ENCODE measurements around the gene SC5D. TPM values are rescaled to one million over a fixed set of nuclear protein-coding genes. Genes with fewer than 3 reads are reported as not detected.

The SC5D gene
- total RNA-seq, 2 experiments from 2014 or later = 18.9 to 21.6 TPM

GRCh38 chr11:121318848-121319834, 26.6 kb downstream of the SC5D start:
- ATAC-seq = peak; percentile 77
- no peaks in the 10 kb centered on the region for H3K9me3 Mint-ChIP-seq (ENCODE audit: insufficient read depth)
- H3K4me3 Mint-ChIP-seq = no peak overlapping the region
- peaks cover 25% of the 10 kb centered on the region for H3K4me1 Mint-ChIP-seq (ENCODE audit: low read depth)
- H3K27ac Mint-ChIP-seq = peak overlapping the region; percentile 36
- H3K36me3 Mint-ChIP-seq (ENCODE audit: low read depth) = no peaks in the 10 kb centered on the region
- ChIA-PET CTCF (interaction anchor here (0.6 to 4.9 kb wide), 18 partner anchors 11 to 291 kb away, joined by 3 to 30 read pairs (median 3); partner anchors contain the start of genes SORL1 and SORL1-AS1), POLR2A (no interaction called here)
- H3K27me3 Mint-ChIP-seq (ENCODE audit: low read depth) = peaks cover 12% of the 10 kb centered on the region
- peak; percentile 46 for DNase-seq

- peaks cover 12% of the 10 kb centered on the region for H3K27me3 Mint-ChIP-seq (ENCODE audit: low read depth)
- no peaks in the 10 kb centered on the region for H3K9me3 Mint-ChIP-seq (ENCODE audit: insufficient read depth)
- CTCF ChIA-PET = interaction anchor here (0.6 to 1.6 kb wide), 10 partner anchors 52 to 333 kb away, joined by 3 to 7 read pairs (median 4); no protein-coding TSS in a partner anchor
- POLR2A ChIA-PET = no interaction called here
- no peak overlapping the region for H3K4me3 Mint-ChIP-seq
- no peak overlapping the region for H3K27ac Mint-ChIP-seq
- peak; percentile 69 for ATAC-seq
- DNase-seq = peak; percentile 56
- no peaks in the 10 kb centered on the region for H3K36me3 Mint-ChIP-seq (ENCODE audit: low read depth)
- peaks cover 25% of the 10 kb centered on the region for H3K4me1 Mint-ChIP-seq (ENCODE audit: low read depth)
Measured at GRCh38 chr11:121321614-121322243, 29.2 kb downstream of the SC5D start.

- CTCF ChIA-PET = interaction anchor here (1.0 kb wide), 1 partner anchor 56 kb away, joined by 3 read pairs; no protein-coding TSS in a partner anchor
- no peaks in the 10 kb centered on the region for H3K9me3 Mint-ChIP-seq (ENCODE audit: insufficient read depth)
- H3K36me3 Mint-ChIP-seq (ENCODE audit: low read depth) = no peaks in the 10 kb centered on the region
- POLR2A ChIA-PET = no interaction called here
- H3K27me3 Mint-ChIP-seq (ENCODE audit: low read depth) = peaks cover 12% of the 10 kb centered on the region
- DNase-seq = no peak
- no peak overlapping the region for H3K27ac Mint-ChIP-seq
- peaks cover 24% of the 10 kb centered on the region for H3K4me1 Mint-ChIP-seq (ENCODE audit: low read depth)
- no peak for ATAC-seq
- H3K4me3 Mint-ChIP-seq = no peak overlapping the region
Measured at GRCh38 chr11:121323046-121323607, 30.6 kb downstream of the SC5D start.

GRCh38 chr11:121326230-121326629, 33.7 kb downstream of the SC5D start:
- DNase-seq = no peak
- POLR2A ChIA-PET = no interaction called here
- Mint-ChIP-seq H3K4me3 (no peak overlapping the region), H3K4me1 (ENCODE audit: low read depth) (peaks cover 8% of the 10 kb centered on the region), H3K9me3 (ENCODE audit: insufficient read depth) (no peaks in the 10 kb centered on the region), H3K36me3 (ENCODE audit: low read depth) (no peaks in the 10 kb centered on the region), H3K27ac (no peak overlapping the region), H3K27me3 (ENCODE audit: low read depth) (peaks cover 12% of the 10 kb centered on the region)
- CTCF ChIA-PET = interaction anchor here (0.7 to 1.9 kb wide), 5 partner anchors 8 to 265 kb away, joined by 3 to 5 read pairs (median 3); no protein-coding TSS in a partner anchor
- ATAC-seq = no peak

DNA sequence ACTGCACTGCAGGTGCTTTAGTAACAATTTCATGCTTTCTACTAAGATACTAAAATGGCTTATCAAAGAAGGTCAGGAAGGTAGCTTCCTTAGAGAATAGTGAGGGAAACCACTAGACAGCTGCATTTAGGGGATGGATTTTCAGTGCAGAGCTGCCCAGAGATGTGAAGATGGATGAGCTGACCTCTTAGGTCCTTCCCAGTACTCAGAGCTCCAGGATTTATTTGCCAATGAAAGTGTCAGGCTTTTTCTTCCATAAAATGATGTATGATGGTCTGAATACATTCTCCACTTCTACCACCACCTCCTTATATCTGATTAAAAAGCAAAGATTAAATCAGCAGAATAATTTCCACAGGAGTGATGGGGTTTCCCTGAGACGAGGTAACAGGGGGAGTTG, 35.0 kb downstream of the SC5D start:
- DNase-seq (no peak), ATAC-seq (no peak)
- Mint-ChIP-seq H3K9me3 (ENCODE audit: insufficient read depth) (no peaks in the 10 kb centered on the region), H3K27me3 (ENCODE audit: low read depth) (peaks cover 9% of the 10 kb centered on the region), H3K36me3 (ENCODE audit: low read depth) (no peaks in the 10 kb centered on the region), H3K27ac (no peak overlapping the region), H3K4me3 (no peak overlapping the region), H3K4me1 (ENCODE audit: low read depth) (no peaks in the 10 kb centered on the region)
- ChIA-PET POLR2A (no interaction called here), CTCF (interaction anchor here (1.2 to 1.5 kb wide), 2 partner anchors 13 to 254 kb away, joined by 3 to 4 read pairs; no protein-coding TSS in a partner anchor)

- H3K9me3 Mint-ChIP-seq (ENCODE audit: insufficient read depth) = no peaks in the 10 kb centered on the region
- DNase-seq (peak; percentile 61), ATAC-seq (peak; percentile 79)
- H3K36me3 Mint-ChIP-seq (ENCODE audit: low read depth) = no peaks in the 10 kb centered on the region
- H3K4me1 Mint-ChIP-seq (ENCODE audit: low read depth) = no peaks in the 10 kb centered on the region
- peaks cover 12% of the 10 kb centered on the region for H3K27me3 Mint-ChIP-seq (ENCODE audit: low read depth)
- CTCF ChIA-PET = interaction anchor here (1.3 to 1.5 kb wide), 2 partner anchors 9 to 253 kb away, joined by 3 to 4 read pairs; no protein-coding TSS in a partner anchor
- H3K4me3 Mint-ChIP-seq = no peak overlapping the region
- H3K27ac Mint-ChIP-seq = no peak overlapping the region
- POLR2A ChIA-PET = interaction anchor here (0.7 kb wide), 1 partner anchor 188 kb away, joined by 3 read pairs; no protein-coding TSS in a partner anchor
Measured at GRCh38 chr11:121328176-121328966, 35.8 kb downstream of the SC5D start.

DNA sequence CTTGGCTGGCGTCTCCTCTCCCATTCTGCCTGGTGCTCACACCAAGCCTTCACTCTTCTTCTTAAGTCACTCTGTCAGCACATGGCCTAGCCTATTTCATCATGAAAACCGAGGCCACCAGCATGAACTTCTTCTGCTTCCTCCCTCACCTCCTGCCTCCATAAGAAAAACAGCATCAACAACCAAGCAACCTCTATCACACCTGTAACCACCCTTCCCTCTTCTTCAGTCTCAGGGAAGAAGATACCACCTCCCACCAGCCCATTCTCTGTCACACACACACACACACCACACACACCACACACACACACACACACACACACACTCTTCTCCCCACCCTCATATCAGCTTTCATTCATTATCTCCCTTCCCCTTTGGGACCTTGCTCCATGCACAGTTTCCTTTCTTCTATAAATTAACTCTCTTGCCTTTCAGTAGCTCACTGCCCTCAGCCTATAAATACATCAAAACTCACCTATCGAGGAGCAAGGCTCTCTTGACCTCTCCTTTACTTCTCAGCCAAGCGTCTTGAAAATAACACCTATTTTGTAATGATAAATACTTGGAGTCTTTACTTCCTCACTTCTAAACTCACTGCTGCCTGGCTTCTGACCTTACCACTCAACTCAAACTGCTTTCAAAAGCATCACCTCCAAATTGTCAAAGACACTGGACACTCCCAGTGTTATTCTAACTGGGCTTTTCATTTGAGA, 36.6 kb downstream of the SC5D start:
- Mint-ChIP-seq H3K27ac (no peak overlapping the region), H3K36me3 (ENCODE audit: low read depth) (no peaks in the 10 kb centered on the region), H3K4me3 (no peak overlapping the region), H3K4me1 (ENCODE audit: low read depth) (no peaks in the 10 kb centered on the region), H3K9me3 (ENCODE audit: insufficient read depth) (no peaks in the 10 kb centered on the region), H3K27me3 (ENCODE audit: low read depth) (peaks cover 17% of the 10 kb centered on the region)
- ChIA-PET POLR2A (no interaction called here), CTCF (interaction anchor here (1.3 kb wide), 1 partner anchor 9 kb away, joined by 3 read pairs; no protein-coding TSS in a partner anchor)
- peak; percentile 68 for ATAC-seq
- DNase-seq = peak; percentile 51

DNA sequence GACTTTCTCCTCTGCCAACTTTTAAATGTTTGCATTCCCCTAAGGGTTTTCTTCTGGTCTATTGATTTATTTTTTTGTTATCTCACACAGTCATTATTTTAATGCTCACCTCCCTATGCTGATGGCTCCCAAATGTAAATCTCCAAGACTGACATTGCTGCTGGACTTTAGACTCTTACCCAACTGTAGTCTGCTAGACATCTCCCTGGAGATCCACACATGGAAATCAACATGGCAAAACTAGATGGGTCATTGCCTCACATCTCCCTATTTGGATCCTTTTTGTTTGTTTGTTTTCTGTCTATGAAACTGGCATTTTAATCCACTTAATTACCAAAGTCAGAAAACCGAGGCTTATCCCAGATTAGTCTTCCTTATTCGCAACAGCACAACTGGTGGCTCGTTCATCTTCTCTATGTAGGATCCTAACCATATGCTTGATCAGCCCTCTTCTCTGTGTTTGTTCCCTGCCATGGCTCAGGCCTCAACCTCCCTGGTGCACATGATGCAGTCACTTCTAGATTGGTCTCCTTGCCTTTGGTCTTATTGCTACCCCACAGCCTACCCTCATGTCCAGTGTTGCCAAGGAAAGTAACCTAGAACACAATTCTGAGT, 37.3 kb downstream of the SC5D start:
- ATAC-seq (no peak), DNase-seq (no peak)
- Mint-ChIP-seq H3K36me3 (ENCODE audit: low read depth) (no peaks in the 10 kb centered on the region), H3K4me3 (no peak overlapping the region), H3K27ac (no peak overlapping the region), H3K4me1 (ENCODE audit: low read depth) (peaks cover 4% of the 10 kb centered on the region), H3K27me3 (ENCODE audit: low read depth) (peaks cover 21% of the 10 kb centered on the region), H3K9me3 (ENCODE audit: insufficient read depth) (no peaks in the 10 kb centered on the region)
- ChIA-PET CTCF (no interaction called here), POLR2A (no interaction called here)

DNA sequence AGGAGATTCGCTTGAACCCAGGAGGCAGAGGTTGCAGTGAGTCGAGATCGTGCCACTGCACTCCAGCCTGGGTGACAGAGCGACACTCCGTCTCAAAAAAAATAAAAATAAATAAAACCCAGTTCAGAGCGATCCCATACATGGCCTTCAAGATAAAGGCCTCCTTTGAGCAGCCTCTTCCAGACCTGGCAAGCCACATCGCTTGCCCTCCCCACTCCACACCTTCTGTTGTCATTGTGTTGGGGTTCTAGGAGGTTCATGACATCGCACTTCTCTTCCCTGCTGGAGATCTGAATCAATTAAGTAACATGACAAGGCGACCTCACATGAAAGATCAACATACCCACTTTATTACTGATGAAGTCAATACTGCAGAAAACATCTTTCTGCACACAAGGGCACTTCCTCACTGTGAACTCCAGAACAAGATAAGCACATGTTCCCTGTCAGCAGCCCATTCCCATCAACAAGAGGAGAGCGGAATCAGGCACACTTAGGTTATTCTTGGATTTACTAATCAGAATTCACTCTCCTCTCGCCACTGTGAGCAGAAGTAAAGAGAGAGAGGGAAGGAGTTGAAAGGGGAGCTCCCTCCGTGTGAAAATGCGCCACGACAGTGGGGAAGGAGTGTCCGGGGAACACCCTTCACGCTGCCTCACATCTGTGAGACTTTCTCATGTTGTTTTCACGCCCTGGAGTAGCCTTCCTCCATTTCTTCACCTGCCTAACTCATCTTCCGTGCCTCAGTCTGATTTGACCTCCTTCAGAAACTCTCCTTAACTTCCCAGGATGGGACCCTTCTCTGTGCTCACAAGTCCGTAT, 38.3 kb downstream of the SC5D start:
- ChIA-PET CTCF (interaction anchor here (1.1 kb wide), 1 partner anchor 89 kb away, joined by 3 read pairs; no protein-coding TSS in a partner anchor), POLR2A (no interaction called here)
- Mint-ChIP-seq H3K27me3 (ENCODE audit: low read depth) (peaks cover 23% of the 10 kb centered on the region), H3K27ac (no peak overlapping the region), H3K36me3 (ENCODE audit: low read depth) (no peaks in the 10 kb centered on the region), H3K9me3 (ENCODE audit: insufficient read depth) (no peaks in the 10 kb centered on the region), H3K4me3 (no peak overlapping the region), H3K4me1 (ENCODE audit: low read depth) (peaks cover 8% of the 10 kb centered on the region)
- DNase-seq (no peak), ATAC-seq (no peak)
